CD14-positive monocyte (primary cell): ENCODE data around the gene ARRB1. TPM values are rescaled to one million over a fixed set of nuclear protein-coding genes. Genes with fewer than 3 reads are reported as not detected.
"Not testable (repeated sequence)": the region's sequence is repeated elsewhere in the genome, so short reads cannot be mapped to it uniquely, and the experiment has no call there.

Experiments used
- DNase-seq, 3 donors: peaks; one replicate each; pipeline ENCODE4 v3.0.0-alpha.2; 2011 to 2022
- H2AFZ ChIP-seq: 2 replicates; pipeline ENCODE4 v1.6.0; 2012; ENCODE audit warnings: mild to moderate bottlenecking, low read depth, low read length, inconsistent platforms; ENCODE audit not compliant: insufficient read depth, poor library complexity, severe bottlenecking
- H3K27ac ChIP-seq, 2 donors: 1 replicate in 1 of 2; 2 replicates in 1 of 2; pipeline ENCODE4 v1.5.1; 2012 to 2013; ENCODE audit warnings: low read length in 2 of 2, control low read depth in 1 of 2, inconsistent platforms in 1 of 2, low read depth in 1 of 2, mild to moderate bottlenecking in 1 of 2
- H3K27me3 ChIP-seq, 2 donors: one replicate each; pipeline versions ENCODE4 v1.6.0 to v1.6.1; 2011 to 2013; ENCODE audit warnings: low read length in 2 of 2; ENCODE audit not compliant: control insufficient read depth in 2 of 2, insufficient read depth in 2 of 2
- H3K36me3 ChIP-seq, 2 donors: replicated peaks in 1 of 2; 1 replicate in 1 of 2; 2 replicates in 1 of 2; pipeline versions ENCODE4 v1.5.1 to v1.6.1; 2012 to 2013; ENCODE audit warnings: low read length in 2 of 2, control low read depth in 1 of 2, inconsistent platforms in 1 of 2, mild to moderate bottlenecking in 1 of 2; ENCODE audit not compliant: insufficient read depth in 2 of 2, control insufficient read depth in 1 of 2
- H3K4me1 ChIP-seq, 2 donors: 1 replicate in 1 of 2; 2 replicates in 1 of 2; pipeline versions ENCODE4 v1.5.1 to v1.6.1; 2012 to 2013; ENCODE audit warnings: low read length in 2 of 2, control low read depth in 1 of 2, inconsistent platforms in 1 of 2, mild to moderate bottlenecking in 1 of 2, moderate library complexity in 1 of 2; ENCODE audit not compliant: insufficient read depth in 2 of 2, control insufficient read depth in 1 of 2
- H3K4me2 ChIP-seq: replicated peaks from 2 replicates; pipeline ENCODE3; 2012; ENCODE audit warnings: low read length, moderate library complexity, mild to moderate bottlenecking; ENCODE audit not compliant: poor library complexity, severe bottlenecking; ENCODE audit errors: extremely low read depth
- H3K4me3 ChIP-seq, 3 experiments: fragments of 200-600 bp in 1 of 3; sonication (generic) in 1 of 3; replicated peaks in 1 of 3; 1 replicate in 2 of 3; 2 replicates in 1 of 3; pipeline ENCODE4 v1.5.1; 2011 to 2013; ENCODE audit warnings: low read length in 3 of 3, mild to moderate bottlenecking in 3 of 3, control low read depth in 2 of 3, low read depth in 2 of 3, inconsistent platforms in 1 of 3, moderate library complexity in 1 of 3
- H3K79me2 ChIP-seq: 2 replicates; pipeline ENCODE4 v1.6.0; 2012; ENCODE audit warnings: mild to moderate bottlenecking, control low read depth, inconsistent platforms, low read length, moderate library complexity; ENCODE audit not compliant: insufficient read depth
- H3K9ac ChIP-seq: 2 replicates; pipeline ENCODE4 v1.6.0; 2017; ENCODE audit warnings: low read length, mild to moderate bottlenecking; ENCODE audit not compliant: insufficient read depth, poor library complexity, severe bottlenecking
- H3K9me3 ChIP-seq, 2 donors: replicated peaks in 1 of 2; 1 replicate in 1 of 2; 2 replicates in 1 of 2; pipeline versions ENCODE4 v1.5.1 to v1.6.1; 2012 to 2013; ENCODE audit warnings: low read length in 2 of 2, control low read depth in 1 of 2; ENCODE audit not compliant: control insufficient read depth in 1 of 2, insufficient read depth in 1 of 2
- H4K20me1 ChIP-seq: 2 replicates; pipeline ENCODE4 v1.6.0; 2012; ENCODE audit warnings: mild to moderate bottlenecking, low read length, control low read depth, moderate library complexity; ENCODE audit not compliant: insufficient read depth
- H3K27ac Mint-ChIP-seq, 7 donors: one replicate each; pipeline ENCODE4 v1.8.0; 2020; ENCODE audit warnings: mild to moderate bottlenecking in 7 of 7, mixed read lengths in 7 of 7, moderate library complexity in 6 of 7, inconsistent platforms in 2 of 7
- H3K27me3 Mint-ChIP-seq, 3 donors: one replicate each; pipeline ENCODE4 v1.8.0; 2021 to 2022; ENCODE audit warnings: low read depth in 3 of 3, mild to moderate bottlenecking in 3 of 3, mixed read lengths in 3 of 3, moderate library complexity in 3 of 3, inconsistent platforms in 1 of 3
- H3K36me3 Mint-ChIP-seq, 2 donors: one replicate each; pipeline ENCODE4 v1.8.0; 2020; ENCODE audit warnings: mixed read lengths in 2 of 2, inconsistent platforms in 1 of 2, mild to moderate bottlenecking in 1 of 2
- H3K4me1 Mint-ChIP-seq: one replicate; pipeline ENCODE4 v1.8.0; 2020; ENCODE audit warnings: mild to moderate bottlenecking, mixed read lengths
- H3K4me3 Mint-ChIP-seq, 2 donors: one replicate each; pipeline ENCODE4 v1.8.0; 2020; ENCODE audit warnings: mild to moderate bottlenecking in 2 of 2, mixed read lengths in 2 of 2, moderate library complexity in 1 of 2
- H3K9me3 Mint-ChIP-seq, 7 donors: one replicate each; pipeline ENCODE4 v1.8.0; 2020 to 2022; ENCODE audit warnings: mixed read lengths in 7 of 7, mild to moderate bottlenecking in 6 of 7, moderate library complexity in 6 of 7, inconsistent platforms in 2 of 7
- WGBS: methylation state at CpG from one replicate; pipeline ENCODE4 v1.1.5; 2013; ENCODE audit warnings: missing lambda C conversion rate; ENCODE audit not compliant: insufficient coverage; 5-methylcytosine and 5-hydroxymethylcytosine counted together
- intact Hi-C, 2 donors: fragments of 100-400 bp; cut with micrococcal nuclease; formaldehyde crosslinking; loops; one replicate each; pipeline versions ENCODE4 v1.15.0 to v1.15.1; 2023
- polyA plus RNA-seq, 3 donors: library from polyadenylated mRNA; depleted of rRNA in 1 of 3; unstranded in 2 of 3; stranded (reverse) in 1 of 3; fragments of 300-500 nt in 2 of 3; fragments of >200 nt in 1 of 3; fragmentation: Illumina TruSeq in 2 of 3; gene quantifications; 1 replicate in 2 of 3; 2 replicates in 1 of 3; pipeline ENCODE4 v1.2.3, GENCODE V29; 2012 to 2021
- TF ChIP-seq, protein P1 (sequence below): fragments of 200-600 bp; IDR thresholded peaks from one replicate; pipeline ENCODE4 v1.8.0; 2022; ENCODE audit warnings: antibody characterized with exemption, mild to moderate bottlenecking

Gene ARRB1
- polyA plus RNA-seq, 3 donors: 52.6 to 114 (median 66.5) TPM

DNA sequence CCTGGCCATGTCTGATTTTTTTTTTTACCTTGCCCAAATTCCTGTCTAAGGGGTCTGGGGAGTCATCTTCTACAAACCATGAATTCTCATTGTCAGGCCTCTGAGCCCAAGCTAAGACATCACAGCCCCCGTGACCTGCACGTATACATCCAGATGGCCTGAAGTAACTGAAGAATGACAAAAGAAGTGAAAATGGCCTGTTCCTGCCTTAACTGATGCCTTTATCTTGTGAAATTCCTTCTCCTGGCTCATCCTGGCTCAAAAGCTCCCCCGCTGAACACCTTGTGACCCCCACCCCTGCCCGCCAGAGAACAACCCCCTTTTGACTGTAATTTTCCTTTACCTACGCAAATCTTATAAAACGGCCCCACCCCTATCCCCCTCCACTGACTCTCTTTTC lies 20.2 kb downstream of the ARRB1 start:
- WGBS: 100% methylated on average over 2 of the region's 6 CpGs
- H3K4me3 Mint-ChIP-seq, H2AFZ ChIP-seq, intact Hi-C loops, H3K27me3 ChIP-seq, H3K9me3 ChIP-seq, H3K27me3 Mint-ChIP-seq, H3K4me2 ChIP-seq, DNase-seq, H3K4me3 ChIP-seq, H3K9ac ChIP-seq, H3K27ac ChIP-seq, H3K9me3 Mint-ChIP-seq: not testable (repeated sequence)
- Histone ChIP-seq H3K79me2 (peaks cover 100% of the 10 kb centered on the region), H3K36me3 (peaks cover 3 to 51% of the 10 kb centered on the region in 2 donors), H3K4me1 (peaks cover 54 to 64% of the 10 kb centered on the region in 2 donors), H4K20me1 (peaks cover 100% of the 10 kb centered on the region)
- peaks cover 33 to 66% of the 10 kb centered on the region in 2 donors for H3K36me3 Mint-ChIP-seq
- peaks cover 82% of the 10 kb centered on the region for H3K4me1 Mint-ChIP-seq
- peak overlapping the region in 2 of 7 donors; percentile 30 to 76 for H3K27ac Mint-ChIP-seq

DNA sequence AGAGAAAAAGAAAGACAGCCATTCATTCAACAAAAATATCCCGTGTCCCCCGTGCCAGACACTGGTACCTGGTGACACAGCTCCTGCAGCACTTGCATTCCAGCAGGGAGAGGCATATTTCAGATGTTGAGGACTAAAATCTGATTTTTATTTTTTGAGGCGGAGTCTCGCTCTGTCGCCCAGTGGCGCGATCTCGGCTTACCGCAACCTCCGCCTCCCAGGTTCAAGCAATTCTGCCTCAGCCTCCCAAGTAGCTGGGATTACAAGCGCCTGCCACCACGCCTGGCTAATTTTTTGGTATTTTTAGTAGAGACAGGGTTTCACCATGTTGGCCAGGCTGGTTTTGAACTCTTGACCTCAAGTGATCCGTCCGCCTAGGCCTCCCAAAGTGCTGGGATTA lies 20.6 kb downstream of the ARRB1 start:
- H3K27me3 ChIP-seq, intact Hi-C loops, DNase-seq, H3K4me2 ChIP-seq, H3K9me3 ChIP-seq, H3K9ac ChIP-seq, H3K4me3 ChIP-seq, H3K27me3 Mint-ChIP-seq, H2AFZ ChIP-seq, H3K9me3 Mint-ChIP-seq, H3K4me3 Mint-ChIP-seq: not testable (repeated sequence)
- Mint-ChIP-seq H3K27ac (peak overlapping the region in 2 of 7 donors; percentile 26 to 76), H3K4me1 (peaks cover 81% of the 10 kb centered on the region), H3K36me3 (peaks cover 33 to 67% of the 10 kb centered on the region in 2 donors)
- Histone ChIP-seq H3K4me1 (peaks cover 50 to 60% of the 10 kb centered on the region in 2 donors), H3K79me2 (peaks cover 100% of the 10 kb centered on the region), H4K20me1 (peaks cover 100% of the 10 kb centered on the region), H3K27ac (peak overlapping the region in 1 of 2 donors; percentile 79), H3K36me3 (peaks cover 6 to 51% of the 10 kb centered on the region in 2 donors)
- WGBS: 100% methylated on average over 6 of the region's 14 CpGs

DNA sequence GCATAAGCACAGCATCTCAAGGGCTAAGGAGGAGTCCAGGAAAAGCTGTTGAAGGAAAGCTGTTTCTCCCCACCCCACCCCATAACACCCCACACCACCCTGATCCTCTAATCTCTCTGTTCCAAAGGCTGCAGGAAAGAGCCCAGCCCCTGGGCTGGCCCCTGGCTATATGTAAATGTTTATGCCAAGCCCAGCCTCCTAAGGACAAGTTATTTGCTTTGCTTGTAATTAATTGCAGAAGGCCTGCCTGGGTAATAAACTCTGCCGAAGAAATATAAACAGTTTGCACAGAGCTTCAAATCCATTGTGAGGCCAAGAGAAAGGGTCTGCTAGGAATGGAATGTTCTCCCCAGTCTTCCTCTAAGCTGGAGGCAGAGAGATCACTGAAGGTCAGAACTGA lies 21.2 kb downstream of the ARRB1 start:
- Histone ChIP-seq H3K4me2 (peak overlapping the region; percentile 7), H3K4me1 (peaks cover 44 to 54% of the 10 kb centered on the region in 2 donors), H3K4me3 (no peak overlapping the region), H3K27me3 (no peaks in the 10 kb centered on the region), H3K9ac (no peak overlapping the region), H3K27ac (peak overlapping the region in 1 of 2 donors; percentile 79), H3K9me3 (no peaks in the 10 kb centered on the region), H3K79me2 (peaks cover 100% of the 10 kb centered on the region), H2AFZ (no peak overlapping the region), H4K20me1 (peaks cover 100% of the 10 kb centered on the region), H3K36me3 (peaks cover 9 to 51% of the 10 kb centered on the region in 2 donors)
- Mint-ChIP-seq H3K4me1 (peaks cover 76% of the 10 kb centered on the region), H3K27ac (peak overlapping the region in 5 of 7 donors; percentile 3 to 72 (median 51)), H3K4me3 (no peak overlapping the region), H3K27me3 (peaks cover 0 to 2% (median 0%) of the 10 kb centered on the region in 3 donors), H3K36me3 (peaks cover 33 to 67% of the 10 kb centered on the region in 2 donors), H3K9me3 (no peaks in the 10 kb centered on the region)
- intact Hi-C loops: no loop called here
- no CpG with 5 or more reads among the region's 1 CpG for WGBS
- TF ChIP-seq, protein P1, sequence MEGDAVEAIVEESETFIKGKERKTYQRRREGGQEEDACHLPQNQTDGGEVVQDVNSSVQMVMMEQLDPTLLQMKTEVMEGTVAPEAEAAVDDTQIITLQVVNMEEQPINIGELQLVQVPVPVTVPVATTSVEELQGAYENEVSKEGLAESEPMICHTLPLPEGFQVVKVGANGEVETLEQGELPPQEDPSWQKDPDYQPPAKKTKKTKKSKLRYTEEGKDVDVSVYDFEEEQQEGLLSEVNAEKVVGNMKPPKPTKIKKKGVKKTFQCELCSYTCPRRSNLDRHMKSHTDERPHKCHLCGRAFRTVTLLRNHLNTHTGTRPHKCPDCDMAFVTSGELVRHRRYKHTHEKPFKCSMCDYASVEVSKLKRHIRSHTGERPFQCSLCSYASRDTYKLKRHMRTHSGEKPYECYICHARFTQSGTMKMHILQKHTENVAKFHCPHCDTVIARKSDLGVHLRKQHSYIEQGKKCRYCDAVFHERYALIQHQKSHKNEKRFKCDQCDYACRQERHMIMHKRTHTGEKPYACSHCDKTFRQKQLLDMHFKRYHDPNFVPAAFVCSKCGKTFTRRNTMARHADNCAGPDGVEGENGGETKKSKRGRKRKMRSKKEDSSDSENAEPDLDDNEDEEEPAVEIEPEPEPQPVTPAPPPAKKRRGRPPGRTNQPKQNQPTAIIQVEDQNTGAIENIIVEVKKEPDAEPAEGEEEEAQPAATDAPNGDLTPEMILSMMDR: no peak
- DNase-seq: no peak
